Kidney tubule cell (primary cell): ENCODE results near the gene ARG2.

Experiments
- DNase-seq: peaks from one replicate; pipeline ENCODE4 v3.0.0-alpha.2; 2018; ENCODE audit warnings: low spot score

Gene ARG2

DNA sequence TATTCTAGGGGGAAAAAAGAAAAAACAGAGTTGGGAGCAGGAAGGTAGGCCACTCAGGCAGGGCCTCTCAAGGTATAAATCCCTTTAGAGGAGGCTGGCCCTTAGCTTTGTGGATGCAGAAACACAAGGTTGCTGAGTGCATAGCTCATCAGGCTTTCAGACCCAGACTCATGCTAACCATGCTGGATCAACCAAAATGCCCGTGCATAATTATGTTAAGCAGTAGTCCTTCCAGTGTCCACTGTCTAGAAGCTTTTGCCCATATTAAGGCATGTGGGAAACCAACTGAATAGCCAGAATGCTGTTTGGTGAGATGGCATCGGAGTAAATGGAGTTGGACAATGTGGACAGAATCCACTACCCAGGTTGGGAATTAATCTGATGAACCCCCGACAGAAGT lies 18.9 kb downstream of the ARG2 start:
- DNase-seq, result no peak

DNA sequence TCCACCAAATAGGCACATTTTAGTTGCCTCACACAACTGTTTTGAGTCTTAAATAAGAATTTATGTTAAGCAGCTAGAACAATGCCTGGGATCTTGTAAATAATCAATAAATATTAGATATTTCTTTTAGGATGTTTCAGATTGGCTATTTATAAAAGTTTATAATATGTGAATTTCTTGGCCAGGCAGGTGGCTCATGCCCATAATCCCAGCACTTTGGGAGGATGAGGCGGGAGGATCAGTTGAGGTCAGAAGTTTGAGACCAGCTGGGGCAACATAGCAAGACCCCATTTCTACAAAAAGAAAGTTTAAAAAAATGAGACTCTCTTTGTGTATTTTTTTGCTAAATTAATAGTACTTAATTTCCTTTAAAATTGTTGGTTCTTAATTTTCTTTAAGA lies 21.8 kb downstream of the ARG2 start:
- DNase-seq, result no peak

DNA sequence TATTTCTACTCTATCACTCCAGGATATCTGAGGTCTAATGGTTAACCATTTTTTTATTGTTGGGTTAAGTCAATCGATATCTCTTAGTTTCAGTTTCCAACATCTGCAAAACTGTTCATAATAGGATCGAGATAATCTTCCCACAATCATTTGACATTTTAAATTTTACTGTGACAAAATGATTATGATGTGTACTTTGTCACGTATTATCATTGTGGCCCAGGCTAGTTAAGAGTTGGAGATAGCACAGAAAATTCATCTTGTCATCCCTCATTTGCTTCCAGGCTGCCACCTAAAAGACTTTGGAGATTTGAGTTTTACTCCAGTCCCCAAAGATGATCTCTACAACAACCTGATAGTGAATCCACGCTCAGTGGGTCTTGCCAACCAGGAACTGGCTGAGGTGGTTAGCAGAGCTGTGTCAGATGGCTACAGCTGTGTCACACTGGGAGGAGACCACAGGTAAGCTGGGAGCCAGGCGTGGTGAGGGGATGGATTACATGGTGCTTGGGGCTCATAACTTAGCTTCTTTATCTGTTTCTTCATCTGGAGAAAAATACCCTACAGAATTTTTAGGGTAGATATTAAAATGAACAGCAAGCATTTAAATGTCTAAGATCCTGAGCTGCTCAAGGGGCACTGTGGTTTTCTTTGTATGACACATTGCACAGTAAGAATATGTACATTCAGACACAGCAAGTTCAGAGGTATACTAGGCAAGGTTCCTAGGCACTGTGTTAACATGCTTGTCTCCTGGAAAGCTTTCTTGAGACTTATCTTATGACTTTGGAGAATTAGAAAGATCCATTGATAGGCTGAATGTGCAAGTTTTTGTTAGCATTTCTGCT lies 22.4 kb downstream of the ARG2 start:
- DNase-seq, result no peak

DNA sequence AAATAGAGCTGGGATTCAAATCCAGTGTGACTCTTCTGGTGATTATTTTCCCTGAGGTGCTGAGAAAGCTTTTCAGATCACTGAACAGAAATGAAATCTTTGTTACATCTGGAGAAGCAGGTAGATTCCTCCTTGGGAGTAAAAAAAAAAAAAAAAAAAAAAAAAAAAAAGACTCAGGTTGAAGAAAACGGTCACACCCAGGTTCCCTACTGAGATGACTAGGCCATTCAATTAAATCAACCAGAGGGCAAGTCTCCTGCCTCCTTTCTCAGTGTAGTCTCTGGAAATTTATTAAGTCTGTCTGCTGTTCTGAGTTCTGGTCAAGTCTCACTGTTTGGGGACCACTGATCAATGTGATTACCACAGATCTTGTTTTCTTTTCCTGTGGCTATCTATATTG lies 24.0 kb downstream of the ARG2 start:
- DNase-seq, result peak; percentile 26

DNA sequence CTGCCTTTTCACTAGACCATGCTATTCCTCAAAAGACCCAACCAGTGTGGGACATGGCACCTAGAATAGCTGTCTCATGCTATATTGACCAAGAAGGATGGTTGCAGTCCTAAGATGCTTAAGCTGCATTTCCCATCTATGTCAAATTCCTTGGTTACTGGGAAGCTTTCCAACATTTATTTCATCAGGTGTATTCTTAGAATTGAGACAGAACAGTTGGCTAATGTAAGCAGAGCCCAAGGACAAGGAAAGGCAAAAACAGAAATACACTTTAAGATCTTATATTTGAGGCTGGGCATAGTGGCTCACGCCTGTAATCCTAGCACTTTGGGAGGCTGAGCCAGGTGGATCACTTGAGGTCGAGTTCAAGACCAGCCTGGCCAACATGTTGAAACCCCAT lies 24.7 kb downstream of the ARG2 start:
- DNase-seq, result no peak

DNA sequence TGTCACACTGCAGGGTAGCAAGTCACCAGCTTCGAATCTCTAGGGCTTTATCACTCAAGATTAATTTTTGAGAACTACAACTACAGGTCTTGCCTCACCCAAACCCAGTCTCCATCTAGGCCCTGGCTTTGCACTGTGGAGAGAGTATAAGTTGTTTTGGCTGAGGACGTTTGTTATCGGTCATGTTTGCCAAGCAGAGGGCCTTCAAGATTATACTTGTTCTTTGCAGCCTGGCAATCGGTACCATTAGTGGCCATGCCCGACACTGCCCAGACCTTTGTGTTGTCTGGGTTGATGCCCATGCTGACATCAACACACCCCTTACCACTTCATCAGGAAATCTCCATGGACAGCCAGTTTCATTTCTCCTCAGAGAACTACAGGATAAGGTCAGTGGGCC lies 25.7 kb downstream of the ARG2 start:
- DNase-seq, result no peak

DNA sequence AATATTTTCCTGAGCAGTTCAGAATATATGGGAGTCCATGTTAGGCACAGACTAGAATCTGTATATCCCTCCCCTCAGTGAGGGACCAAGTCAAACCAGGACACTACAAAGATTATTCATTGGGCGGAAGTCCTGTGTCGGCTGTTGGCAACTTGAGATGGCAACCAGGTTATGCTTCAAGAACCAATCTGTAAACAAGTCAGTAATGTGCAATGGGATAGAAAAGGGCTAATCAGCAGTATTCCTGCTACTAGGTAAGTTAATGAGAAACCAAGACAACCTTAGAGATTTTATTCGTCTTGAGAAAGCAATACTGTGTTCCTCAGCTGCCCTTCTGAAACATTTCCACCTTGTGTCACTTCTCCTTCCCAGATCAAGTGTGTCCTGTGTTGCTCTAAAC lies 26.4 kb downstream of the ARG2 start:
- DNase-seq, result peak; percentile 60

DNA sequence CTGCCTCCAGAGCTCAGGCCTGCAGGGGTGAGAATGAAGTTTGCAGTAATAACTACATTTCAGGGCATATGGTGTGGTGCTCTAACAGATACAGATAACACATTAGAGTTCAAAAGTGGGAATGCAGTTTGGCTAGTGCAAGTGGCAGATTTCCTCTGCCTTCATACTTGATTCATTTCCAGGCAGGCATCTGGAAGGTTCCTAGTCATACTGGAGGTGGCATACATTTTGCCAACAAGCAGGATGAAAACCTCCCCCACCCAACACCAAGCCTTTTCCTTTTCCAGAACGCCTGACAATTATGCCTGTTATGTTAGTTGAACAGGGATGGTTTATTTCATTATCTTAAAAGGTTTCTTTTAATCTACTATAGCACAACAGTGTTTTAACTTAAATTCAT lies 30.4 kb downstream of the ARG2 start:
- DNase-seq, result no peak

DNA sequence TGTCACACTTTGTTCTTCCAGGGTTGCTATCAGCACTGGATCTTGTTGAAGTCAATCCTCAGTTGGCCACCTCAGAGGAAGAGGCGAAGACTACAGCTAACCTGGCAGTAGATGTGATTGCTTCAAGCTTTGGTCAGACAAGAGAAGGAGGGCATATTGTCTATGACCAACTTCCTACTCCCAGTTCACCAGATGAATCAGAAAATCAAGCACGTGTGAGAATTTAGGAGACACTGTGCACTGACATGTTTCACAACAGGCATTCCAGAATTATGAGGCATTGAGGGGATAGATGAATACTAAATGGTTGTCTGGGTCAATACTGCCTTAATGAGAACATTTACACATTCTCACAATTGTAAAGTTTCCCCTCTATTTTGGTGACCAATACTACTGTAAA lies 31.0 kb downstream of the ARG2 start:
- peak; percentile 77 for DNase-seq

DNA sequence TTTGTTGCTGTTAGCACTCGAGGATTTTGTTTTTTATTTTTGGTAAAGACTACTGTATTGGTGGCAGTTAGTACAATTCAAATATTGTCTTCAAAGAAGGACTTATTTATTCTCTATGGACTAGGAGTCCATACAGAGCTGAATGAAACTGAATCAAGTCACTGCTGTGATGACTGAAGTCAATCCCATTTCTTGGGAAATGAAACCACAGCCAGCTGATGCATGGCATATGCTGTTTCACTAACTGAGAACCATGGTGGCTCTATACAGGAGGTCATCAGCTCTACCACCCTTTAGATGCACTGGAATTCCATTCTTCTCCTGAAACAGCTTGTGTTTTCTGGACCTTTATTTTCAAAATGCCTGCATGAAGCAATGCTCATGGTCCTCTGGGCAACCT lies 32.5 kb downstream of the ARG2 start:
- no peak for DNase-seq

DNA sequence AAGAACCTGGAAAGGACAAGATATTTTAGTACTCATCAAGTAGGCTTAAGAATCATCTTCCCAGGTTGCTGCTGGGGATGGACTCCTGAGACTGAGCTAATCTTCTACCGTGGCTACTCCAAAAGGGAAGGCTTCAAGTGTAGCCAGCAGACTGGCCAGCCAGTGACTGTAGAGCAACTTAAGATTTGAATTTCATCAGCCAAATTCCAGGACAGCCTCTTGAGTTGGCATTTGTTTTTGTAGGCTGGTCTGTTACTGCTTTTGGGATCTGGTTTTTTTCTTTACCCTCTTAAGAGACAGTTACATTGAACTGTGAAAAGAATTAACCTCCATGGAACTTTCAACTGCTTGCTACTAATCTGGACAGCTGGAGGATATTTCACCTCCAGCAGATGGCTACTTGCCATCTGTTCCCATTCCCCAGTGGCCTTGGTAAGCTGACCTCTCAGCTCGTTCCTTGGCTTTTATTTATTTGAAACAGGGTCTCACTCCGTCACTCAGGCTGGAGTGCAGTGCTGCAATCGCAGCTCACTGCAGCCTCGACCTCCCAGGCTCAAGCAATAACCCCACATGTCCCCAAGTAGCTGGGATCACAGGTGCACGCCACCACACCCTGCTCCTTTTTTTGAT lies 34.0 kb downstream of the ARG2 start:
- no peak for DNase-seq

DNA sequence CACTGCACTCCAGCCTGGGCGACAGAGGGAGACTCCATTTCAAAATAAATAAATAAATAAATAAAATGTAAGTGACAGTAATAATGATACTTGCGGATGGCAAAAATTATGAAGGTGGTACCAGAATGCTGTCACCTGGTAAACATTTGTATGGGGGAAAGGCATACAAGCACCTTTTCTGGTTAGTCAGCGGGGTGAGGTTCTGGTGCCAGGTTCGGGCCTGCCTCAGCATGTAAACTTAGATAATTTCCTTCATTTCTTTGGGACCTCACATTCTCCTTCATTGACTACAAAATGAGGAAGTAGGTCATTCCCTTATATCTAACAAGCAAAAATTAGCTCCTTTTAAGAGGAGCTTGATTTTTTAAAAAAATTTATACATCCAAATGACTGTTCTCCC lies 43.9 kb downstream of the ARG2 start:
- no peak for DNase-seq

DNA sequence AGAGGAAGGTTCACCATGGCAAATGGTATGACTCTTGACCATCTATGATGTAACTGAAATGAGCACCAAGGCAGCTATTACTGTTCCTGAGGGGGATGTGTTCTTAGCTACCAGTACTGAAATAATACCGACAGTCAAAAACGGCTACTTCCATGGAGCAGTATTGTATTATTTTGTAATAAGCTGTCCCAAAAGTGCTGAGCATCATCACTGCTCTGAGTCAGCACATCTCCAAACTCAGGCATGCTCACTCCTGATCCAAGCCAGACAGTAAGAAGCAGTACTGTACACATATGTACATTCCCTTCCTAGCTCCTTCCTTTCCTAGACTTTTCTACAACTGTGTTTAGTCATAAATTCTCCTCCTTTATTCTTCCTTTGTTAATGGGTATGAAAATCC lies 46.1 kb downstream of the ARG2 start:
- DNase-seq, result no peak

DNA sequence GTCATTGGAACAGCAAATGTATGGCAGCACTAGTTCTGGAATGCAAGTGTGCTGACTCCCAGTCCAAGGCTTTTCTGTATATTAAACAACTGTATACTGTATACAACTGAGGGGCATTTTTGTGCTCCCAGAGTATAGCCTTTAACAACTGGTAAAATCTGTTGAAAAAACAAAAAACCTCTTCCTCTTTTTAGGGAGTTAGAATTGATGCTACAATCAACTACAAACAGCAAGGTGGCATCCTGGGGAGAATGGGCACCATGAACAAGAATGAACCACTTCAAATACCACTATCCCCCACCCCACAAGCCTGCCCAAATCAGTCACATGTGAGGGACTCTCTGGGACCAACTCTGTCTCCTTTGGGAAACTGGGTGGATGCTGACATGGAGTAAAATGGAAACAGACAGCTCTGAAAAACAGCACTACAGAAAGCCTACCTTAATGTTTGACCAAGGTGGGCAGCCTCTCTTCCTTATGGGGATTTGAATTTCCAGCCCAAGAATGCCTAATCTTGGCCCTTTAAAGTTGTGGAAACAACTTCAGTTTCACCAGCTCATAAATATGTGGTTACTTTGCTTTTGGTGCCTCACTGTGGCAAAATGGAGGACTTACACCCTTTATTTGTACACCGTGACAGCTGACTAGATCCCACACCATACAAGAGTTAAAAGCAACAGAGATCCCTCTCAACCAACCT lies 47.2 kb downstream of the ARG2 start:
- peak; percentile 64 for DNase-seq

DNA sequence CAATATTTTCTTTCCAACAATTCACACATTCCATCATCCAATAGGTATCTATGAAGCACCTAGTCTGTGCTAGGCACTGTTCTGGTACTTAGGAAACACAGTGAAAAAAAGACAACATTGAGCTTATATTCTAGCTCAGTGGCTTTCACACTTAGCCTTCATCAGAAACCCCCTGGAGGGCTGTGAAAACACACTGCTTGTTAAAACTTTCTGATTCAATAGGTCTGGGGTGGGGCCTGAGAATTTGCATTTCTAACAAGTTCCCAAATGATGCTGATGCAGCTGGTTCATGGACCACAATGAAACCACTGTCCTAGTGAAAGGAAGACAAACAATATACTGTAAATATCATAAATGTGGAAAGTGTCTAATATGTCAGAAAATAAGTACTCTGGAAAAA lies 48.8 kb downstream of the ARG2 start:
- DNase-seq, result no peak

DNA sequence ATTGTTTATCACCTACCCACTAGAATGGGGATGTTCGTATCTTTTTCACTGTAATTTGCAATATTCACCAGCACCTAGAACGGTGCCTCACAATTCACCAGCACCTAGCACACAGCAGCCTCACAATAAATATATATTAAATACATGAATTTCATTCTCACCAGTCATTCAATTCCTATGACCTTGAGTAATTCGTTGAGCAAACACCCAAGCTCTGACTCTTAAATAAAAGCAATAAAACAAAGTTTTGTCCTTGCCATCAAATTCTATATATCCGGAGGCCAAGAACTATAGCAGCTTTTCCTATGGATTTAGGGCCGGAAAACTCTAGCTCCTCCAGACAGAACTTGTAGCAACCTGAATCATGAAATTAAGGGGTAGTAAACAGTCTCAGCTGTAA lies 53.7 kb downstream of the ARG2 start:
- peak; percentile 24 for DNase-seq

DNA sequence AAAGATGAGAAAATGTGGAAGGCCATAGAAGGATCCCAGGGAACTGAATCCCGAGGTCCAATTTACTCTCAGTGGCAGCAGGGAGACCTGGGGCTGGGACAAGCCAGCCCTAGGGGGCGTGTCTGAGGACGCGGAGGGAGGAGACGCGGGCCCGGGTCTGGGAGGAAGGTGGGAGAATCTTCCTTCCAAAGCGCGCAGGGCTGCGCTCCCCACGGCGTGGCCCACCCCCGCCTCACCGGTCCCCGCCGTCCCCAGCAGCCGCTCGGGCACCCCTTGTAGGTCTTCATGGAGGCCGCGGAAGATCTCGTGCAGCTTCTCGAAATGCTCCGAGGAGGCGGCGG lies 54.4 kb downstream of the ARG2 start:
- peak; percentile 70 for DNase-seq

DNA sequence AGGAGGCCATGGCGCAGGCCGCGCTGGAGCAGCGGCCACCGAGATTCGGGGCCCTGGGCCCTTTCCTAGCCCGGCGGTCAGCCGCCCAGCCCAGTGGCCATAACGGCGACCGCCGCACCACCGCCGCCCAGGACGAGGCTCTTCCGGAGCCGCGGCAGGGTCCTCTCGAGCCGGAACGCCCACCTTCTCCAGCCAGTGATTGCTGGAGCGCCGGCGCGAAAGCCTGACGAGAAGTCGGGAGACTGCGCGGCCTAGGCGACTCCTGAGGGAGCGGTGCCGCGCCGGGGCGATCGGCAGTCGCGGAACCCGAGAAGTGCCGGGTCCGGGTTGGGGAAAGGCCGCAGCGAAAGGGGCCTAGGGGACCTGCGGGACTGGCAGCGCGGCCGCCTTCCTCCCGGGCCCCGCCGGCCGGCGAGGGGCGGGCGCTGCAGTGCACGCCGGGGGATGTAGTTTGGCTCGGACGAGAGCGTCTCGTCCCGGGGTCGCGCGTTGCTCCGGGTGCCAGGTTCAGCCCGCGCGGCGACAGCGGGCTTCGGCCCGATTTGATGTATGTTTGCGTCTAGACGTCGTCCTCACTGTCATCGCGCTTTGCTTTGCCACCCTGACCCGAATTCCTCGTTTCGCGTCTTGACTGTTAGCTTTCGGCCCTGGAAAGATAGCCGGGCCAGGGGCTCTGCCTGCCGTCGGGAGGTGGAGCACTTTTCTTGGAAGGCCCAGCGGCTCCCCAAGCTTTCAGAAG lies 54.9 kb downstream of the ARG2 start, which contains the start of gene VTI1B:
TSS of gene VTI1B (minus strand) at position 153 of the 739 bp plus-strand sequence. CDS start at position 10, 143 bp downstream.
- peak; percentile 83 for DNase-seq

DNA sequence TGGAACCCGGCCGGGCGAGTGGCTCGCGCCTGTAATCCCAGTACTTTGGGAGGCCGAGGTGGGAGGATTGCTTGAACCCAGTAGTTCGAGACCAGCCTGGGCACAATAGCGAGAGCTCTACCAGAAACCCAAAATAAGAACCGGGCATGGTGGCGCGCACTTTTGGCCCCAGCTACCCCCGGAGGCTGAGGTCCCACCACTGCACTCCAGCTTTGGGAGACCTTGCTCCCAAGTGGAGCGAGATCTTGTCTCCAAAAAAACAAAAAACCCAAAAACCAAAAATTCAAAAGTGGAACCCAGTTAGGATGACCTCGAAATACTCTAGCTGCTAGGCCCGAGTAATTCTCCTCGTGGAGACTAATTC lies 55.5 kb downstream of the ARG2 start:
- no peak for DNase-seq

DNA sequence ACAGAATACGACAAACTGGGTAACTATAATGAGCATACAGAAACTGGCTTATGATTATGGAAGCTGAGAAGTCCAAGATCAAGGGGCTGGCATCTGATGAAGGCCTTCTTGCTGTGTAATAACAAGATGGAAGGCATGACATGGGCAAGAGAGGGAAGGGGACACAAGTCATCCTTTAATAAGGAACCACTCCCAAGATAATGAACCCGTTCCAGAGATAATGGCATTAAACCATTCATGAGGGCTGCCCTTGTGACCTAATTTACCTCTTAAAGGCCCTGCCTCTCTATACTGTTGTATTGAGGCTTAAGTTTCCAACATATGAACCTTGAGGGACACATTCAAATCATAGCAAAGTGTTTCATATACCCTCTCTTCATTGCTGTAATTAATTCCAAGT lies 59.3 kb downstream of the ARG2 start:
- no peak for DNase-seq

DNA sequence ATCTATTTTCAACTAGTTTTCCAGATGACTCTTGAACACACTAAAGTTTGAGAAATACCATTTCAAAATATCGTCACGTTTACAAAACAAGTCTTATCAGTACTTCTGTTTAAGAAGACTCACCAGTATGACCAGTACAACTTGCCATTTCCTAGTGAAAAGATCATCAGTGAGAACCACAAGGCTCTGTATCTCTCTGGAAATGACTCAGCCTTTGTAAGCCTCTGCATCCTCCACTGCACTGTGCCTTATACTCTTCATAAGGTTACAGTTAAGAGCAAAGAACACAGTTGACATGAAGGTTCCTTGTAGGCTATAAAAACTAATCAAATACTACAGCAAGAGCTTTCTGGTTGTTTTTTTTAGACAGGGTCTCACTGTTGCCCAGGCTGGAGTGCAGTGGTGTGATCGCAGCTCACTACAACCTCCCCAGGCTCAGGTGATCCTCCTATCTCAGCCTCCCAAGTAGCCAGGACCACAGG lies 60.4 kb downstream of the ARG2 start:
- DNase-seq, result peak; percentile 80

DNA sequence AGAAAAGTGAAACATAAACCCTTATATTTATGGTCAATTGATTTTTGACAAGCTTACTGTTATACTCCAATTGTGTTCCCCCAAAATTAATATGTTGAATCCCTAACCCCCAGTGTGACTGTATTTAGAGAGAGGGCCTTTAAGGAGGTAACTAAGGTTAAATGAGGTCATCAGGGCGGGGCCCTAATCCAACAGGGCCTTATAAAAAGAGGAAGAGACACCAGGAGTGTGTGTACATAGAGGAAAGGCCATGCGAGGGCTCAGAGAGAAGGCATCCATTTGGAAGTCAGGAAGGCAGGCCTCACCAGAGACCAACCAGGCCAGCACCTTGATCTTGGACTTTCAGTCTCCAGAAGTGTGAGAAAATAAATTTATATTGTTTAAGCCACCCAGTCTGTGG lies 61.2 kb downstream of the ARG2 start:
- DNase-seq, result no peak
